HG02943 (cell line): ENCODE data around the gene EAF1.
"Not testable (repeated sequence)": the region's sequence is repeated elsewhere in the genome, so short reads cannot be mapped to it uniquely, and the experiment has no call there.

Experiments
- ATAC-seq: cut with Tn5 transposase; IDR thresholded peaks from one replicate; pipeline ENCODE4 v1.9.1; 2021; ENCODE audit warnings: mild to moderate bottlenecking, low read depth, moderate library complexity; ENCODE audit not compliant: unreplicated experiment

Gene EAF1

GRCh38 chr3:15477951-15478639, 50.7 kb downstream of the EAF1 start:
- no peak for ATAC-seq

- no peak for ATAC-seq
Measured at GRCh38 chr3:15478640-15478979, 51.2 kb downstream of the EAF1 start.

GRCh38 chr3:15479400-15480224, 52.2 kb downstream of the EAF1 start:
- no peak for ATAC-seq

- ATAC-seq = not testable (repeated sequence)
Measured at GRCh38 chr3:15484551-15484950, 57.2 kb downstream of the EAF1 start.

- ATAC-seq = no peak
Measured at GRCh38 chr3:15486020-15486419, 58.6 kb downstream of the EAF1 start.

GRCh38 chr3:15486979-15487378, 59.6 kb downstream of the EAF1 start:
- ATAC-seq = no peak

- ATAC-seq = no peak
Measured at GRCh38 chr3:15488002-15488401, 60.6 kb downstream of the EAF1 start.

- ATAC-seq = no peak
Measured at GRCh38 chr3:15490158-15490557, 62.8 kb downstream of the EAF1 start.

GRCh38 chr3:15491143-15491542, 63.7 kb downstream of the EAF1 start:
- ATAC-seq = no peak
